Fibroblast of lung (primary cell): ENCODE data around the gene ITGAE. TPM values are rescaled to one million over a fixed set of nuclear protein-coding genes. Genes with fewer than 3 reads are reported as not detected.

ENCODE experiments used
- DNase-seq, 2 donors: peaks; one replicate each; pipeline versions ENCODE4 v3.0.0 to v3.0.0-alpha.2; 2010; ENCODE audit warnings: low read depth in 2 of 2
- H2AFZ ChIP-seq: 2 replicates; pipeline ENCODE4 v1.5.1; 2012; ENCODE audit warnings: low read length, control low read depth, inconsistent platforms
- H3K27ac ChIP-seq: 2 replicates; pipeline ENCODE4 v1.5.1; 2011; ENCODE audit warnings: low read length, control low read depth; ENCODE audit not compliant: insufficient read depth
- H3K27me3 ChIP-seq: 2 replicates; pipeline ENCODE4 v1.5.1; 2011; ENCODE audit warnings: mild to moderate bottlenecking, low read length; ENCODE audit not compliant: control insufficient read depth, insufficient read depth
- H3K36me3 ChIP-seq: 2 replicates; pipeline ENCODE4 v1.5.1; 2011; ENCODE audit warnings: low read length; ENCODE audit not compliant: control insufficient read depth, insufficient read depth
- H3K4me1 ChIP-seq: 2 replicates; pipeline ENCODE4 v1.5.1; 2011; ENCODE audit warnings: low read length; ENCODE audit not compliant: control insufficient read depth, insufficient read depth; ENCODE audit errors: extremely low read depth
- H3K4me2 ChIP-seq: 2 replicates; pipeline ENCODE4 v1.5.1; 2011; ENCODE audit warnings: low read length, control low read depth; ENCODE audit not compliant: insufficient read depth; ENCODE audit errors: extremely low read depth
- H3K4me3 ChIP-seq, 4 experiments: fragments of 200-600 bp in 1 of 4; sonication (generic) in 1 of 4; replicated peaks in 1 of 4; 2 replicates each; pipeline ENCODE4 v1.5.1; 2011 to 2016; ENCODE audit warnings: low read length in 4 of 4, low read depth in 3 of 4, mild to moderate bottlenecking in 3 of 4, control low read depth in 2 of 4, inconsistent platforms in 1 of 4, mixed read lengths in 1 of 4; ENCODE audit not compliant: insufficient read depth in 1 of 4; ENCODE audit errors: control extremely low read depth in 1 of 4
- H3K79me2 ChIP-seq: 2 replicates; pipeline ENCODE4 v1.5.1; 2012; ENCODE audit warnings: mild to moderate bottlenecking, low read length, inconsistent platforms; ENCODE audit not compliant: control insufficient read depth, insufficient read depth
- H3K9ac ChIP-seq: 2 replicates; pipeline ENCODE4 v1.5.1; 2011; ENCODE audit warnings: mild to moderate bottlenecking, low read length, control low read depth; ENCODE audit not compliant: insufficient read depth
- H3K9me3 ChIP-seq: 2 replicates; pipeline ENCODE4 v1.5.1; 2012; ENCODE audit warnings: low read depth, low read length; ENCODE audit not compliant: control insufficient read depth, insufficient read depth
- H4K20me1 ChIP-seq: 2 replicates; pipeline ENCODE4 v1.5.1; 2011; ENCODE audit warnings: low read length; ENCODE audit not compliant: control insufficient read depth, insufficient read depth; ENCODE audit errors: extremely low read depth
- CTCF ChIP-seq, 2 donors: IDR thresholded peaks in 1 of 2; conservative IDR thresholded peaks in 1 of 2; 1 replicate in 1 of 2; 2 replicates in 1 of 2; pipeline ENCODE4 v1.5.1; 2011 to 2012; ENCODE audit warnings: low read length in 2 of 2, control low read depth in 1 of 2, inconsistent platforms in 1 of 2, low read depth in 1 of 2, mild to moderate bottlenecking in 1 of 2
- EZH2 ChIP-seq: IDR thresholded peaks from 2 replicates; pipeline ENCODE4 v1.5.1; 2012; ENCODE audit warnings: low read length, control low read depth, mild to moderate bottlenecking; ENCODE audit errors: missing control alignments
- polyA plus RNA-seq, 2 donors: library from polyadenylated mRNA; depleted of rRNA in 1 of 2; stranded (reverse) in 1 of 2; unstranded in 1 of 2; fragments of >200 nt; gene quantifications; 2 replicates each; pipeline ENCODE4 v1.2.1, GENCODE V29; 2011 to 2012; ENCODE audit warnings: missing spikeins in 1 of 2
- total RNA-seq: library from RNA; depleted of rRNA; stranded (reverse); fragments of >200 nt; gene quantifications from 2 replicates; pipeline ENCODE4 v1.2.1, GENCODE V29; 2014

Gene ITGAE
- total and polyA plus RNA-seq, 2 donors (not counting 1 experiment from before 2014, with no cell fraction given), result 29.7 to 72.5 TPM

- TF ChIP-seq CTCF (conservative IDR thresholded peaks at IDR 0.05 in 1 of 2, IDR thresholded peaks at IDR 0.05 in 1 of 2; ENCODE audit: low read depth in 1 of 2, low read length in 2 of 2) (no peak), EZH2 (no peak)
- Histone ChIP-seq H3K36me3 (no peaks in the 10 kb centered on the region), H3K9ac (no peak overlapping the region), H3K79me2 (no peaks in the 10 kb centered on the region), H2AFZ (no peak overlapping the region), H3K27me3 (no peaks in the 10 kb centered on the region), H3K4me1 (no peaks in the 10 kb centered on the region), H3K4me3 (no peak overlapping the region), H4K20me1 (no peaks in the 10 kb centered on the region), H3K27ac (no peak overlapping the region), H3K4me2 (peak overlapping the region; percentile 35), H3K9me3 (no peaks in the 10 kb centered on the region)
- DNase-seq, result no peak
Measured at GRCh38 chr17:3678821-3679530, 122.0 kb downstream of the ITGAE start.

- Histone ChIP-seq H3K4me3 (no peak overlapping the region), H3K4me1 (no peaks in the 10 kb centered on the region), H3K27me3 (no peaks in the 10 kb centered on the region), H2AFZ (no peak overlapping the region), H3K79me2 (no peaks in the 10 kb centered on the region), H3K9me3 (no peaks in the 10 kb centered on the region), H3K27ac (no peak overlapping the region), H3K9ac (no peak overlapping the region), H3K4me2 (peak overlapping the region; percentile 35), H3K36me3 (no peaks in the 10 kb centered on the region), H4K20me1 (no peaks in the 10 kb centered on the region)
- TF ChIP-seq EZH2, result no peak
- no peak for TF ChIP-seq CTCF (conservative IDR thresholded peaks at IDR 0.05 in 1 of 2, IDR thresholded peaks at IDR 0.05 in 1 of 2; ENCODE audit: low read depth in 1 of 2, low read length in 2 of 2)
- DNase-seq, result peak in 1 of 2 donors; percentile 71
Measured at GRCh38 chr17:3678095-3678820, 122.7 kb downstream of the ITGAE start.

GRCh38 chr17:3675886-3676285 lies 125.1 kb downstream of the ITGAE start:
- Histone ChIP-seq H3K4me3 (no peak overlapping the region), H4K20me1 (no peaks in the 10 kb centered on the region), H3K4me2 (no peak overlapping the region), H3K9ac (no peak overlapping the region), H3K27ac (no peak overlapping the region), H3K27me3 (no peaks in the 10 kb centered on the region), H3K9me3 (no peaks in the 10 kb centered on the region), H3K36me3 (no peaks in the 10 kb centered on the region), H2AFZ (no peak overlapping the region), H3K4me1 (no peaks in the 10 kb centered on the region), H3K79me2 (no peaks in the 10 kb centered on the region)
- no peak for TF ChIP-seq EZH2
- no peak for DNase-seq
